GM15510 (cell line): ENCODE measurements around the gene KCNN3.

Experiments
- POLR2A ChIP-seq: IDR thresholded peaks from 3 replicates; pipeline ENCODE4 v1.6.1; 2011; ENCODE audit warnings: borderline replicate concordance; ENCODE audit not compliant: insufficient read length; ENCODE audit errors: extremely low read depth

The KCNN3 gene

GRCh38 chr1:154784924-154785531 lies 85.1 kb downstream of the KCNN3 start:
- TF ChIP-seq POLR2A: no peak

- no peak for TF ChIP-seq POLR2A
These were observed 85.7 kb downstream of the KCNN3 start for GRCh38 chr1:154784416-154784815.

DNA sequence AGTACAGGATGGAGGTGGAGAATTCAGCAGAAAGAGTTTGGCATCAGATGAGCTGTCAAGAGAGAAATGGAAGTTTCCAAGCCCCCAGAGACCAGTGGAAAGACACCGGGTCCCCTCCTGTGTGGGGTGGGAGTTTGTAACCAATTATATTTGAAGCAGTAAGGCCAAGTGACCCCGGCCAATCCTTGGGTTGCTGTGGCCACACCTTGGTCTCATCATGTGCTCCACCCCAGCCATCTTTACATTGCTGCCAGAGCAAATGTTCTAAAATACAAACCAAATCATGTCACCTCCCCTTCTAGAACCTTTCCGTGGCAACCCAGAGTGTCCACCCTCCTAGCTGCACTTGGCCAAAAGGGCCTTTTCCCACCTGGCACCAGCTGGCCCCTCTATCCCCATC lies 86.1 kb downstream of the KCNN3 start:
- TF ChIP-seq POLR2A: no peak

- no peak for TF ChIP-seq POLR2A
These were observed 89.5 kb downstream of the KCNN3 start for GRCh38 chr1:154780541-154780940.

- TF ChIP-seq POLR2A: no peak
These were observed 90.4 kb downstream of the KCNN3 start for GRCh38 chr1:154779551-154780189.

- no peak for TF ChIP-seq POLR2A
These were observed 91.1 kb downstream of the KCNN3 start for GRCh38 chr1:154778944-154779343.

GRCh38 chr1:154778275-154778674 lies 91.8 kb downstream of the KCNN3 start:
- no peak for TF ChIP-seq POLR2A

GRCh38 chr1:154777781-154778180 lies 92.3 kb downstream of the KCNN3 start:
- no peak for TF ChIP-seq POLR2A

DNA sequence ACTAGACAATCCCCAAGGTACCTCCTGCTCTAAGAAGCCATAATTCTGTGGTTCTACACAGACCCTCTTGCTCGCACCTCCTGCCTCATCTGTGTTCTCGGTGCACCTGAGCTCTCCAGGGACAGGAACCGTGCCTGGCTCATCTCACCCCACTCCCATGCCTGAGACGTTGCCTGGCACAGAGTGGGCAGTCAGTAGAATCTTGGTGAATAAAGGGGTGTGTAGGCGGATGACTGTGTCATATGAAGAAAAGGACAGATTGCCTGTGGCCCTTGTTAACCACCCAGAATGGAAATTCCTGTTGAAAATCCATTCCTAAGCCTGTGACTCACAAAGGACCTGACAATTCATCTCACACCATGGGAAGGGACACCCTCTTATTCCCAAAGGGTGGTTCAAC lies 92.9 kb downstream of the KCNN3 start:
- TF ChIP-seq POLR2A: no peak

GRCh38 chr1:154775621-154776605 lies 94.2 kb downstream of the KCNN3 start:
- no peak for TF ChIP-seq POLR2A

GRCh38 chr1:154774175-154774855 lies 95.8 kb downstream of the KCNN3 start:
- no peak for TF ChIP-seq POLR2A

GRCh38 chr1:154773551-154773950 lies 96.5 kb downstream of the KCNN3 start:
- no peak for TF ChIP-seq POLR2A

DNA sequence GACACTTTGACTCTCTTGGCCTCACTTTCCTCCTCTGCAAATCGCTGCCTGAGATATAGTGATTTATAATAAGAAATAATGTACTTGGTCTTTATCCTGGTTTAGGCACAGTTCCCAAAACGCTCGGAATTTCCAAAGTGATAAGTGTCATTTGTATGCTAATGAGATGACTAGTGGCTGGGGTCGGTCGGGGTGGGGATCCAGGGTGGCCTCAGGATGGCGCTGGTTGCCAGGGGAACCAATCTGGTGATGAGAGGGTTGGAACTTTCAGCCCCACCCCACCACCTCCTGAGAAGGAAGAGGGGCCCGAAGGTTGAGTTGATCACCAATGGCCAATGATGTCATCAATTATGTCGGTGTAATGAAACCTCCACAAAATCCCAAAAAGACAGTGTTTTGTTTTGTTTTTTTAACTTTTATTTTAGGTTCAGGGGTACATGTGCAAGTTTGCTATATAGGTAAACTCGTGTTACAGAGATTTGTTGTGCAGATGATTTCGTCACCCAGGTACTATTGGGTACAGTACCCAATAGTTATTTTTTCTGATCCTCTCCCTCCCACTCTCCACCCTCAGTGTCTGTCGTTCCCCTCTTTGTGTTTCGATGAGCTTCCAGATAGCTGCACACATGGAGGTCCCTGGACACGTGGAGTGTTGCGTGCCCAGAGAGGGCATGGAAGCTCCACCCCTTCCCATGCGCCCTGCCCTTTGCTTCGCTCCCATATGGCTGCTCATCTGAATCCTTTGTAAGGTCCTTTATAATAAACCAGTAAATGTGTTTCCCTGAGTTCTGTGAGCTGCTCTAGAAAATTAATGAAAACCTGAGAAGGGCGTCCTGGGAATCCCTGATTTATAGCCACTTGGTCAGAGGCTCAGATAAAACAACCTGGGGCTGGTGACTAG lies 97.2 kb downstream of the KCNN3 start:
- no peak for TF ChIP-seq POLR2A

DNA sequence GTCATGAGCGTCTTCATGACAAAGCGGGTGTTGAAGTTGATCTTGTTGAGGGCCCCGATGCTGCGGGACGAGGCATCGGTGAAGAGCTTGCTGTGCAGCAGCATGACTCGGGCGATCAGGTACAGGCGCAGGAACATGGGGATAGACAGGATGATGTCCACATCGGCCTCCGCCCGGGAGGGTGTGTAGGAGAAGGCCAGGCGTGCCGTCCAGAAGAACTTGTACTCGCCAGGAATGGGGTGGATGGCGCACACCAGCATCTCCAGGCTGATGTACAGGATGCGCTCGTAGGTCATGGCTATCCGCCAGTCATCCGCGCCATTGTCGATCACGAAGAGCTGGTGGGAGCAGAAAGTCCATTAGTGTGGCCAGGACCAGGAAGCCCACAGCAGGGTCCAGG lies 98.0 kb downstream of the KCNN3 start:
- TF ChIP-seq POLR2A: no peak

DNA sequence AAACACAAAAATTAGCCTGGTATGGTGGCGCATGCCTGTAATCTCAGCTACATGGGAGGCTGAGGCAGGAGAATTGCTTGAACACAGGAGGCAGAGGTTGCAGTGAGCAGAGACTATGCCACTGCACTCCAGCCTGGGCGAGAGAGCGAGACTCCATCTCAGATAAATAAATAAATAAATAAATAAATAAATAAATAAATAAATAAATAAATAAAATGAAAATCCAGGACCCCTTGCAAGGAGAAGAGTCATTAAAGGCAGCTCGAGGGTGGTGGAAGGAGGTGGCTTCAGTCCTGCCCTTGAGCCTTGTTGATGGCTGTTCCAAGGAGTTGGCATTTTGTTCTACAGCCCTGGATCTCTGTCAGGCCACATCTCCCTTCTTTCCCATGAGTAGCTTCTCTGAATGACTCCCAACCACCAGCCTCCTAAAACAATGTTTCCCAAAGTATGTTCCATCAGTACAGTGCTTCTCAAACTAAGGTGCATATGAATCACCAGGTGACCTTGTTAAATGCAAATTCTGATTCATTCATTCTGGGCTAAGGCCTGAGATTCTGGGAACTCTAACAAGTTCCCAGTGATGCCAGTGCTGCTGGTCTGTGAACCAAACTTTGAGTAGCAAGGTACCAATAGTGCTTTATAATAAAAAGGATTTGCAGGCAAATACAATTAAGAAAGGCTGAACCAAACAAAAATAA lies 99.0 kb downstream of the KCNN3 start:
- TF ChIP-seq POLR2A: no peak
